HEK293 (cell line): ENCODE measurements around the gene GNG4.

Experiments used
- GLI2 ChIP-seq: fragments of 450-650 bp; formaldehyde crosslinking; IDR thresholded peaks from 2 replicates; pipeline ENCODE4; 2017; ENCODE audit warnings: missing biosample characterization, missing genetic modification characterization, low read depth, borderline replicate concordance
- GLIS2 ChIP-seq: fragments of 450-650 bp; formaldehyde crosslinking; IDR thresholded peaks from 2 replicates; pipeline ENCODE4 v1.5.1; 2016; ENCODE audit warnings: missing biosample characterization, missing genetic modification characterization
- HOXC10 ChIP-seq: sonication (generic); formaldehyde crosslinking; IDR thresholded peaks from 2 replicates; pipeline ENCODE4 v1.8.1; 2023; ENCODE audit warnings: mild to moderate bottlenecking, missing genetic modification reagents
- KLF10 ChIP-seq: fragments of 450-650 bp; IDR thresholded peaks from 2 replicates; pipeline ENCODE4 v1.5.1; 2018; ENCODE audit warnings: missing biosample characterization, mild to moderate bottlenecking, missing genetic modification characterization
- SCRT2 ChIP-seq: fragments of 450-650 bp; formaldehyde crosslinking; IDR thresholded peaks from 2 replicates; pipeline ENCODE4 v1.5.1; 2016; ENCODE audit warnings: missing biosample characterization, missing genetic modification characterization
- SP3 ChIP-seq: fragments of 450-650 bp; formaldehyde crosslinking; IDR thresholded peaks from 2 replicates; pipeline ENCODE4 v1.5.1; 2016; ENCODE audit warnings: missing biosample characterization, missing genetic modification characterization
- ZBTB17 ChIP-seq: fragments of 450-650 bp; formaldehyde crosslinking; IDR thresholded peaks from 2 replicates; pipeline ENCODE4 v1.5.1; 2016; ENCODE audit warnings: missing biosample characterization, missing genetic modification characterization
- ZBTB7A ChIP-seq: fragments of 450-650 bp; formaldehyde crosslinking; IDR thresholded peaks from 2 replicates; pipeline ENCODE4 v1.5.1; 2016; ENCODE audit warnings: low read depth, missing biosample characterization, missing genetic modification characterization
- ZFP37 ChIP-seq: fragments of 450-650 bp; formaldehyde crosslinking; IDR thresholded peaks from 2 replicates; pipeline ENCODE4 v1.5.1; 2016; ENCODE audit warnings: missing biosample characterization, missing genetic modification characterization
- ZNF114 ChIP-seq: fragments of 450-650 bp; formaldehyde crosslinking; IDR thresholded peaks from 2 replicates; pipeline ENCODE4 v1.5.0; 2017; ENCODE audit warnings: missing biosample characterization, missing genetic modification characterization
- ZNF223 ChIP-seq: fragments of 450-650 bp; formaldehyde crosslinking; IDR thresholded peaks from 2 replicates; pipeline ENCODE4 v1.5.1; 2016; ENCODE audit warnings: missing biosample characterization, missing genetic modification characterization
- ZNF266 ChIP-seq: fragments of 450-650 bp; formaldehyde crosslinking; IDR thresholded peaks from 2 replicates; pipeline ENCODE4 v1.5.1; 2016; ENCODE audit warnings: missing biosample characterization, missing genetic modification characterization, low read depth
- ZNF292 ChIP-seq: fragments of 450-650 bp; formaldehyde crosslinking; IDR thresholded peaks from 2 replicates; pipeline ENCODE4 v1.5.1; 2016; ENCODE audit warnings: low read depth, missing biosample characterization, missing genetic modification characterization, borderline replicate concordance
- ZNF366 ChIP-seq: fragments of 450-650 bp; formaldehyde crosslinking; conservative IDR thresholded peaks from 2 replicates; pipeline ENCODE4 v1.5.1; 2016; ENCODE audit warnings: missing biosample characterization, missing genetic modification characterization
- ZNF426 ChIP-seq: fragments of 450-650 bp; formaldehyde crosslinking; IDR thresholded peaks from 2 replicates; pipeline ENCODE4 v1.5.1; 2017; ENCODE audit warnings: missing biosample characterization, missing genetic modification characterization, mild to moderate bottlenecking, inconsistent platforms, moderate library complexity
- ZNF658 ChIP-seq: fragments of 450-650 bp; formaldehyde crosslinking; IDR thresholded peaks from 2 replicates; pipeline ENCODE4; 2016; ENCODE audit warnings: missing biosample characterization, missing genetic modification characterization
- ZSCAN16 ChIP-seq: fragments of 450-650 bp; formaldehyde crosslinking; IDR thresholded peaks from 2 replicates; pipeline ENCODE4 v1.5.1; 2016; ENCODE audit warnings: missing biosample characterization, missing genetic modification characterization
- TF ChIP-seq, protein P1 (sequence below): fragments of 450-650 bp; formaldehyde crosslinking; IDR thresholded peaks from 2 replicates; pipeline ENCODE4 v1.5.1; 2016; ENCODE audit warnings: missing biosample characterization, missing genetic modification characterization
- TF ChIP-seq, protein P2 (sequence below): fragments of 450-650 bp; formaldehyde crosslinking; IDR thresholded peaks from 2 replicates; pipeline ENCODE4 v1.5.1; 2016; ENCODE audit warnings: missing biosample characterization, missing genetic modification characterization, borderline replicate concordance
- TF ChIP-seq, protein P3 (sequence below): fragments of 450-650 bp; formaldehyde crosslinking; IDR thresholded peaks from 2 replicates; pipeline ENCODE4 v1.5.1; 2016; ENCODE audit warnings: missing biosample characterization, missing genetic modification characterization
- TF ChIP-seq, protein P4 (sequence below): fragments of 450-650 bp; formaldehyde crosslinking; IDR thresholded peaks from 2 replicates; pipeline ENCODE4 v1.5.1; 2016; ENCODE audit warnings: missing biosample characterization, missing genetic modification characterization
- TF ChIP-seq, protein P5 (sequence below): fragments of 450-650 bp; formaldehyde crosslinking; conservative IDR thresholded peaks from 2 replicates; pipeline ENCODE4 v1.5.1; 2016; ENCODE audit warnings: low read depth, missing biosample characterization, missing genetic modification characterization
- TF ChIP-seq, protein P6 (sequence below): fragments of 450-650 bp; formaldehyde crosslinking; IDR thresholded peaks from 2 replicates; pipeline ENCODE4 v1.5.1; 2017; ENCODE audit warnings: missing biosample characterization, mild to moderate bottlenecking, missing genetic modification characterization, moderate library complexity

GNG4 gene

DNA sequence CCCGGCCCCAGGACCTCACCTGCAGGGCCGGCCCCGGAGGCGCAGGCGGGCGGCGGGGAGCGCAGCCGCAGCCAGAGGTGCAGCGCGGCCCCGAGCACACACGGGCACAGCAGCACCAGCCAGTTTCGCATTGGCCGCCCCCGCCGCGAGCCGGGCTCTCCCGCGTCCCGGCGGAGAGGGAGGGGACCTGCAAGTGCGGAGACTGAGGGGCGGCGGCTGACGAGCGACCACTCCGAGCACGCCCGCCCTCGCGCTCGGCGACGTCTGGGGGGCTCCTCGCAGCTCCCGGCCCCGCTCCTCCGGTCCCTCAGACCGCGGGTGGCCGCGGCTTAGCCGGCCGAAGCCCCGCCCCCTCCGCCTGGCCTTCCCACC is 145.5 kb downstream of the GNG4 start, which contains the start of gene B3GALNT2 (continued):
- TF ChIP-seq ZNF366 = no peak
- no peak for TF ChIP-seq ZBTB17 (tag by site-specific recombination)
- TF ChIP-seq, protein P1, sequence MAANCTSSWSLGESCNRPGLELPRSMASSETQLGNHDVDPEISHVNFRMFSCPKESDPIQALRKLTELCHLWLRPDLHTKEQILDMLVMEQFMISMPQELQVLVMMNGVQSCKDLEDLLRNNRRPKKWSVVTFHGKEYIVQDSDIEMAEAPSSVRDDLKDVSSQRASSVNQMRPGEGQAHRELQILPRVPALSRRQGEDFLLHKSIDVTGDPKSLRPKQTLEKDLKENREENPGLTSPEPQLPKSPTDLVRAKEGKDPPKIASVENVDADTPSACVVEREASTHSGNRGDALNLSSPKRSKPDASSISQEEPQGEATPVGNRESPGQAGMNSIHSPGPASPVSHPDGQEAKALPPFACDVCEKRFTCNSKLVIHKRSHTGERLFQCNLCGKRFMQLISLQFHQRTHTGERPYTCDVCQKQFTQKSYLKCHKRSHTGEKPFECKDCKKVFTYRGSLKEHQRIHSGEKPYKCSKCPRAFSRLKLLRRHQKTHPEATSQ = peak; percentile 65; the same call in 1 of the 2 replicates
- no peak for TF ChIP-seq SCRT2 (tag by site-specific recombination)
- no peak for TF ChIP-seq SP3
- TF ChIP-seq ZSCAN16 (tag by site-specific recombination) = 0 out of 2 replicates have a peak, but pooled peaks have one; percentile 53
- no peak for TF ChIP-seq GLI2 (tag by site-specific recombination)
- TF ChIP-seq, protein P2, sequence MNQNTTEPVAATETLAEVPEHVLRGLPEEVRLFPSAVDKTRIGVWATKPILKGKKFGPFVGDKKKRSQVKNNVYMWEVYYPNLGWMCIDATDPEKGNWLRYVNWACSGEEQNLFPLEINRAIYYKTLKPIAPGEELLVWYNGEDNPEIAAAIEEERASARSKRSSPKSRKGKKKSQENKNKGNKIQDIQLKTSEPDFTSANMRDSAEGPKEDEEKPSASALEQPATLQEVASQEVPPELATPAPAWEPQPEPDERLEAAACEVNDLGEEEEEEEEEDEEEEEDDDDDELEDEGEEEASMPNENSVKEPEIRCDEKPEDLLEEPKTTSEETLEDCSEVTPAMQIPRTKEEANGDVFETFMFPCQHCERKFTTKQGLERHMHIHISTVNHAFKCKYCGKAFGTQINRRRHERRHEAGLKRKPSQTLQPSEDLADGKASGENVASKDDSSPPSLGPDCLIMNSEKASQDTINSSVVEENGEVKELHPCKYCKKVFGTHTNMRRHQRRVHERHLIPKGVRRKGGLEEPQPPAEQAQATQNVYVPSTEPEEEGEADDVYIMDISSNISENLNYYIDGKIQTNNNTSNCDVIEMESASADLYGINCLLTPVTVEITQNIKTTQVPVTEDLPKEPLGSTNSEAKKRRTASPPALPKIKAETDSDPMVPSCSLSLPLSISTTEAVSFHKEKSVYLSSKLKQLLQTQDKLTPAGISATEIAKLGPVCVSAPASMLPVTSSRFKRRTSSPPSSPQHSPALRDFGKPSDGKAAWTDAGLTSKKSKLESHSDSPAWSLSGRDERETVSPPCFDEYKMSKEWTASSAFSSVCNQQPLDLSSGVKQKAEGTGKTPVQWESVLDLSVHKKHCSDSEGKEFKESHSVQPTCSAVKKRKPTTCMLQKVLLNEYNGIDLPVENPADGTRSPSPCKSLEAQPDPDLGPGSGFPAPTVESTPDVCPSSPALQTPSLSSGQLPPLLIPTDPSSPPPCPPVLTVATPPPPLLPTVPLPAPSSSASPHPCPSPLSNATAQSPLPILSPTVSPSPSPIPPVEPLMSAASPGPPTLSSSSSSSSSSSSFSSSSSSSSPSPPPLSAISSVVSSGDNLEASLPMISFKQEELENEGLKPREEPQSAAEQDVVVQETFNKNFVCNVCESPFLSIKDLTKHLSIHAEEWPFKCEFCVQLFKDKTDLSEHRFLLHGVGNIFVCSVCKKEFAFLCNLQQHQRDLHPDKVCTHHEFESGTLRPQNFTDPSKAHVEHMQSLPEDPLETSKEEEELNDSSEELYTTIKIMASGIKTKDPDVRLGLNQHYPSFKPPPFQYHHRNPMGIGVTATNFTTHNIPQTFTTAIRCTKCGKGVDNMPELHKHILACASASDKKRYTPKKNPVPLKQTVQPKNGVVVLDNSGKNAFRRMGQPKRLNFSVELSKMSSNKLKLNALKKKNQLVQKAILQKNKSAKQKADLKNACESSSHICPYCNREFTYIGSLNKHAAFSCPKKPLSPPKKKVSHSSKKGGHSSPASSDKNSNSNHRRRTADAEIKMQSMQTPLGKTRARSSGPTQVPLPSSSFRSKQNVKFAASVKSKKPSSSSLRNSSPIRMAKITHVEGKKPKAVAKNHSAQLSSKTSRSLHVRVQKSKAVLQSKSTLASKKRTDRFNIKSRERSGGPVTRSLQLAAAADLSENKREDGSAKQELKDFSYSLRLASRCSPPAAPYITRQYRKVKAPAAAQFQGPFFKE (tag by site-specific recombination) = no peak
- no peak for TF ChIP-seq GLIS2 (tag by site-specific recombination)
- peak; percentile 80 for TF ChIP-seq KLF10 (tag by site-specific recombination)
- no peak for TF ChIP-seq ZFP37 (tag by site-specific recombination)
- no peak for TF ChIP-seq ZNF114 (tag by site-specific recombination)
- TF ChIP-seq, protein P3, sequence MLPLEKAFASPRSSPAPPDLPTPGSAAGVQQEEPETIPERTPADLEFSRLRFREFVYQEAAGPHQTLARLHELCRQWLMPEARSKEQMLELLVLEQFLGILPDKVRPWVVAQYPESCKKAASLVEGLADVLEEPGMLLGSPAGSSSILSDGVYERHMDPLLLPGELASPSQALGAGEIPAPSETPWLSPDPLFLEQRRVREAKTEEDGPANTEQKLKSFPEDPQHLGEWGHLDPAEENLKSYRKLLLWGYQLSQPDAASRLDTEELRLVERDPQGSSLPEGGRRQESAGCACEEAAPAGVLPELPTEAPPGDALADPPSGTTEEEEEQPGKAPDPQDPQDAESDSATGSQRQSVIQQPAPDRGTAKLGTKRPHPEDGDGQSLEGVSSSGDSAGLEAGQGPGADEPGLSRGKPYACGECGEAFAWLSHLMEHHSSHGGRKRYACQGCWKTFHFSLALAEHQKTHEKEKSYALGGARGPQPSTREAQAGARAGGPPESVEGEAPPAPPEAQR (tag by site-specific recombination) = no peak
- TF ChIP-seq, protein P4, sequence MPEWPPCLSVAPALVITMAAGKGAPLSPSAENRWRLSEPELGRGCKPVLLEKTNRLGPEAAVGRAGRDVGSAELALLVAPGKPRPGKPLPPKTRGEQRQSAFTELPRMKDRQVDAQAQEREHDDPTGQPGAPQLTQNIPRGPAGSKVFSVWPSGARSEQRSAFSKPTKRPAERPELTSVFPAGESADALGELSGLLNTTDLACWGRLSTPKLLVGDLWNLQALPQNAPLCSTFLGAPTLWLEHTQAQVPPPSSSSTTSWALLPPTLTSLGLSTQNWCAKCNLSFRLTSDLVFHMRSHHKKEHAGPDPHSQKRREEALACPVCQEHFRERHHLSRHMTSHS (tag by site-specific recombination) = no peak
- TF ChIP-seq ZNF658 (tag by site-specific recombination) = no peak
- TF ChIP-seq, protein P5, sequence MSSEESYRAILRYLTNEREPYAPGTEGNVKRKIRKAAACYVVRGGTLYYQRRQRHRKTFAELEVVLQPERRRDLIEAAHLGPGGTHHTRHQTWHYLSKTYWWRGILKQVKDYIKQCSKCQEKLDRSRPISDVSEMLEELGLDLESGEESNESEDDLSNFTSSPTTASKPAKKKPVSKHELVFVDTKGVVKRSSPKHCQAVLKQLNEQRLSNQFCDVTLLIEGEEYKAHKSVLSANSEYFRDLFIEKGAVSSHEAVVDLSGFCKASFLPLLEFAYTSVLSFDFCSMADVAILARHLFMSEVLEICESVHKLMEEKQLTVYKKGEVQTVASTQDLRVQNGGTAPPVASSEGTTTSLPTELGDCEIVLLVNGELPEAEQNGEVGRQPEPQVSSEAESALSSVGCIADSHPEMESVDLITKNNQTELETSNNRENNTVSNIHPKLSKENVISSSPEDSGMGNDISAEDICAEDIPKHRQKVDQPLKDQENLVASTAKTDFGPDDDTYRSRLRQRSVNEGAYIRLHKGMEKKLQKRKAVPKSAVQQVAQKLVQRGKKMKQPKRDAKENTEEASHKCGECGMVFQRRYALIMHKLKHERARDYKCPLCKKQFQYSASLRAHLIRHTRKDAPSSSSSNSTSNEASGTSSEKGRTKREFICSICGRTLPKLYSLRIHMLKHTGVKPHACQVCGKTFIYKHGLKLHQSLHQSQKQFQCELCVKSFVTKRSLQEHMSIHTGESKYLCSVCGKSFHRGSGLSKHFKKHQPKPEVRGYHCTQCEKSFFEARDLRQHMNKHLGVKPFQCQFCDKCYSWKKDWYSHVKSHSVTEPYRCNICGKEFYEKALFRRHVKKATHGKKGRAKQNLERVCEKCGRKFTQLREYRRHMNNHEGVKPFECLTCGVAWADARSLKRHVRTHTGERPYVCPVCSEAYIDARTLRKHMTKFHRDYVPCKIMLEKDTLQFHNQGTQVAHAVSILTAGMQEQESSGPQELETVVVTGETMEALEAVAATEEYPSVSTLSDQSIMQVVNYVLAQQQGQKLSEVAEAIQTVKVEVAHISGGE = 0 out of 2 replicates have a peak, but pooled peaks have one; percentile 1
- no peak for TF ChIP-seq ZNF266 (tag by site-specific recombination)
- no peak for TF ChIP-seq ZNF426
- TF ChIP-seq ZBTB7A (tag by site-specific recombination) = no peak
- TF ChIP-seq, protein P6, sequence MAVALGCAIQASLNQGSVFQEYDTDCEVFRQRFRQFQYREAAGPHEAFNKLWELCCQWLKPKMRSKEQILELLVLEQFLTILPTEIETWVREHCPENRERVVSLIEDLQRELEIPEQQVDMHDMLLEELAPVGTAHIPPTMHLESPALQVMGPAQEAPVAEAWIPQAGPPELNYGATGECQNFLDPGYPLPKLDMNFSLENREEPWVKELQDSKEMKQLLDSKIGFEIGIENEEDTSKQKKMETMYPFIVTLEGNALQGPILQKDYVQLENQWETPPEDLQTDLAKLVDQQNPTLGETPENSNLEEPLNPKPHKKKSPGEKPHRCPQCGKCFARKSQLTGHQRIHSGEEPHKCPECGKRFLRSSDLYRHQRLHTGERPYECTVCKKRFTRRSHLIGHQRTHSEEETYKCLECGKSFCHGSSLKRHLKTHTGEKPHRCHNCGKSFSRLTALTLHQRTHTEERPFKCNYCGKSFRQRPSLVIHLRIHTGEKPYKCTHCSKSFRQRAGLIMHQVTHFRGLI = 0 out of 2 replicates have a peak, but pooled peaks have one; percentile 15
- peak; percentile 79; the same call in 1 of the 2 replicates for TF ChIP-seq HOXC10 (CRISPR knock-in tag)
- no peak for TF ChIP-seq ZNF223
- TF ChIP-seq ZNF292 (tag by site-specific recombination) = no peak
